ENCODE measurements around the gene S100A6.
"Not testable (repeated sequence)": the region's sequence is repeated elsewhere in the genome, so short reads cannot be mapped to it uniquely, and the experiment has no call there.

- not testable (repeated sequence) for TF ChIP-seq CTCF, POLR2A (IDR thresholded peaks at IDR 0.05)
These were observed 26.2 kb upstream of the S100A6 start for GRCh38 chr1:153562021-153562420.

All from right lobe of liver (tissue), 4 donors.